HEK293 (cell line): ENCODE data around the gene UVSSA.

Experiments used
- CTCF ChIA-PET: fragments of 350-600 bp; formaldehyde crosslinking; extraction: SDS; loops from one replicate; lab custom pipeline; 2021; ENCODE audit warnings: antibody characterized with exemption; lab: Yijun Ruan, JAX
- POLR2A ChIA-PET: fragments of 300-600 bp; formaldehyde crosslinking; extraction: SDS; loops from one replicate; lab custom pipeline; 2020; ENCODE audit warnings: antibody characterized with exemption, inconsistent platforms; lab: Yijun Ruan, JAX
- H3K27ac ChIP-seq: fragments of 200-500 bp; sonication (Bioruptor generic); 2 replicates; pipeline ENCODE4 v1.5.1; 2014; ENCODE audit warnings: low read depth, low read length, control low read depth, inconsistent platforms; ENCODE audit errors: extremely low read depth
- H3K36me3 ChIP-seq, 2 experiments: fragments of 200-500 bp in 1 of 2; sonication (Bioruptor generic) in 1 of 2; 1 replicate in 1 of 2; 2 replicates in 1 of 2; pipeline ENCODE4 v1.5.1; 2014 to 2017; ENCODE audit warnings: inconsistent platforms in 2 of 2, low read length in 2 of 2; ENCODE audit not compliant: control insufficient read depth in 2 of 2, insufficient read depth in 1 of 2
- H3K4me1 ChIP-seq: fragments of 200-500 bp; sonication (Bioruptor generic); 2 replicates; pipeline ENCODE4 v1.5.1; 2014; ENCODE audit warnings: mild to moderate bottlenecking, low read length, inconsistent platforms; ENCODE audit not compliant: control insufficient read depth, insufficient read depth
- H3K4me3 ChIP-seq: 2 replicates; pipeline ENCODE4 v1.5.1; 2011; ENCODE audit warnings: low read depth, mild to moderate bottlenecking, control low read depth, low read length, moderate library complexity
- H3K9me3 ChIP-seq: fragments of 200-500 bp; sonication (Bioruptor generic); 2 replicates; pipeline ENCODE4 v1.5.1; 2014; ENCODE audit warnings: low read depth, low read length, inconsistent platforms; ENCODE audit not compliant: control insufficient read depth, insufficient read depth
- GFI1B ChIP-seq: fragments of 450-650 bp; formaldehyde crosslinking; IDR thresholded peaks from 2 replicates; pipeline ENCODE4 v1.5.1; 2016; ENCODE audit warnings: missing biosample characterization, missing genetic modification characterization
- GLI2 ChIP-seq: fragments of 450-650 bp; formaldehyde crosslinking; IDR thresholded peaks from 2 replicates; pipeline ENCODE4; 2017; ENCODE audit warnings: missing biosample characterization, missing genetic modification characterization, low read depth, borderline replicate concordance
- HOXD13 ChIP-seq: sonication (generic); formaldehyde crosslinking; IDR thresholded peaks from 2 replicates; pipeline ENCODE4 v1.8.0; 2022; ENCODE audit warnings: missing genetic modification reagents, borderline replicate concordance
- KLF10 ChIP-seq: fragments of 450-650 bp; IDR thresholded peaks from 2 replicates; pipeline ENCODE4 v1.5.1; 2018; ENCODE audit warnings: missing biosample characterization, mild to moderate bottlenecking, missing genetic modification characterization
- OSR2 ChIP-seq: fragments of 450-650 bp; formaldehyde crosslinking; IDR thresholded peaks from 2 replicates; pipeline ENCODE4 v1.5.1; 2016; ENCODE audit warnings: missing biosample characterization, missing genetic modification characterization
- REPIN1 ChIP-seq: fragments of 450-650 bp; formaldehyde crosslinking; IDR thresholded peaks from 2 replicates; pipeline ENCODE4 v1.5.1; 2017; ENCODE audit warnings: missing biosample characterization, missing genetic modification characterization, low read depth
- SALL2 ChIP-seq: fragments of 450-650 bp; formaldehyde crosslinking; IDR thresholded peaks from 2 replicates; pipeline ENCODE4 v1.5.0; 2017; ENCODE audit warnings: missing biosample characterization, mild to moderate bottlenecking, missing genetic modification characterization, borderline replicate concordance
- ZNF560 ChIP-seq: fragments of 450-650 bp; formaldehyde crosslinking; IDR thresholded peaks from 2 replicates; pipeline ENCODE4 v1.5.1; 2017; ENCODE audit warnings: missing biosample characterization, missing genetic modification characterization, borderline replicate concordance
- ZNF561 ChIP-seq: fragments of 450-650 bp; IDR thresholded peaks from 2 replicates; pipeline ENCODE4 v1.5.1; 2018; ENCODE audit warnings: missing biosample characterization, missing genetic modification characterization, borderline replicate concordance
- ZNF621 ChIP-seq: fragments of 450-650 bp; formaldehyde crosslinking; IDR thresholded peaks from 2 replicates; pipeline ENCODE4 v1.5.1; 2017; ENCODE audit warnings: missing biosample characterization, missing genetic modification characterization
- ZNF624 ChIP-seq: fragments of 450-650 bp; formaldehyde crosslinking; IDR thresholded peaks from 2 replicates; pipeline ENCODE4 v1.5.1; 2017; ENCODE audit warnings: missing biosample characterization, missing genetic modification characterization
- ZNF626 ChIP-seq: fragments of 450-650 bp; sonication (Bioruptor Pico); formaldehyde crosslinking; IDR thresholded peaks from 2 replicates; pipeline ENCODE4 v1.5.1; 2018; ENCODE audit warnings: missing biosample characterization, missing genetic modification characterization, inconsistent platforms
- ZNF660 ChIP-seq: fragments of 450-650 bp; IDR thresholded peaks from 2 replicates; pipeline ENCODE4 v1.5.1; 2018; ENCODE audit warnings: missing biosample characterization, mild to moderate bottlenecking, missing genetic modification characterization
- ZNF677 ChIP-seq: fragments of 450-650 bp; IDR thresholded peaks from 2 replicates; pipeline ENCODE4 v1.5.0; 2018; ENCODE audit warnings: missing biosample characterization, mild to moderate bottlenecking, missing genetic modification characterization, moderate library complexity
- TF ChIP-seq, protein P1 (sequence below): fragments of 450-650 bp; formaldehyde crosslinking; IDR thresholded peaks from 2 replicates; pipeline ENCODE4 v1.5.1; 2016; ENCODE audit warnings: missing biosample characterization, missing genetic modification characterization
- TF ChIP-seq, protein P2 (sequence below): fragments of 450-650 bp; formaldehyde crosslinking; optimal IDR thresholded peaks from 2 replicates; pipeline ENCODE3; 2016; ENCODE audit warnings: missing biosample characterization, mild to moderate bottlenecking, missing genetic modification characterization
- TF ChIP-seq, protein P3 (sequence below): fragments of 450-650 bp; formaldehyde crosslinking; IDR thresholded peaks from 2 replicates; pipeline ENCODE4 v1.5.1; 2016; ENCODE audit warnings: missing biosample characterization, missing genetic modification characterization, borderline replicate concordance

The UVSSA gene

DNA sequence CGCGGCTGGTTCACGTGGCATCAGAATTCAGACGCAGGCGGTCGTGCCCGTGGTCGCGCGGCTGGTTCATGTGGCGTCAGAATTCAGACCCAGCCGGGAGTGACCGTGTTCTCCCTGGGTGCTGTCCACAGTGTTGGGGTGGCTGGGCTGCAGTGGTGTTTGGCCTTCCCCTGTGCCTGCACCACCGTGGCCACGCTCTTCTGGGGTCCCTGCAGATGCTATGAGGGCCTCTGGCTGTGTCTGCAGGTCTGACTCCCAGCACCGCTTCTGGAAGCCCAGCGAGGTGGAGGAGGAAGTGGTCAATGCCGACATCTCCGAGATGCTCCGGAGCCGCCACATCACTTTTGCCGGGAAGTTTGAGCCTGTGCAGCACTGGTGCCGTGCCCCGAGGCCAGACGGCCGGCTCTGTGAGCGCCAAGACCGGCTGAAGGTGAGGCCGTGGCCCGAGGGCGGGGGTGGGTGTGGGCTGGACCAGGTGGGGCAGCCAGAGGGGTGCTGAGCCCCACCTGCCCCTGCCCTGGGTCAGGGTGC, 32.9 kb downstream of the UVSSA start (continued):
- TF ChIP-seq ZNF626, result no peak
- TF ChIP-seq GFI1B, result no peak
- TF ChIP-seq OSR2 (tag by site-specific recombination), result no peak

DNA sequence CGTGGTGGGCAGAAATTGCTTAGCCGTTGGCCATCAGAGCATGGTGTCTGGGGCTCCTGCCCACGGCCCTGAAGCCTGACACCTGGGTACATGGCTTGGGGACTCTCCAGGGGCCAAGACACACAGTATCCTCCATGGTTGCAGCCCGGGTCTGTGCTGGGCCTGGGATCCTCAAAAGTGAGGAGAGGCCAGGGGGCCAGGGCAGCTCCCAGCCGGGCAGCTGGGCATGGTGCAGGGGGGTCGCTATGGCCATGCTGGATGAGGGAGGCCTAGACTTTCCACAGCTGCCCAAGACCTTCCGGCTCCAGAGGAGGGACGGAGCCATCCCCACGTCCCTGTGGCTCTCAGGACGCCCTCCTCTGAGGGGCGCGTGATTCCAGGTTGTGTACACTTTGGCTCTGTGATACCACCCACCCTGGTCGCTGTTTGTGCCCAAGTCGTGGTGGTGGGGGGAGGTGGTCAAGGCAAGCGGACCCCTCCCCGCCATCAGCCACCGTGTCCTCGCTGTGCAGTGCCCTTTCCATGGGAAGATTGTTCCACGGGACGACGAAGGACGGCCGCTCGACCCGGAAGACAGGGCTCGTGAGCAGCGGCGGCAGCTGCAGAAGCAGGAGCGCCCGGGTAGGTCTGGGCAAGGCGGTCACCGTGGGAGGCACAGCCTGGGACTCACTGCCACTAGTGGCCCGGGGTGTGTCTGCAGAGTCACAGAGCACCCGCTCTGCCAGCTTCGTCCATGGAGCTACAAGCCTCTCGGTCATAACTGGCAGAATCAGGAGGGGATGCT, 33.6 kb downstream of the UVSSA start:
- ChIA-PET POLR2A (no interaction called here), CTCF (no interaction called here)
- Histone ChIP-seq H3K4me3 (no peak overlapping the region), H3K9me3 (no peaks in the 10 kb centered on the region), H3K4me1 (no peaks in the 10 kb centered on the region), H3K27ac (no peak overlapping the region), H3K36me3 (peaks cover 0 to 24% of the 10 kb centered on the region in 2 experiments; a peak in 1 of 3 replicates)
- TF ChIP-seq, protein P1, sequence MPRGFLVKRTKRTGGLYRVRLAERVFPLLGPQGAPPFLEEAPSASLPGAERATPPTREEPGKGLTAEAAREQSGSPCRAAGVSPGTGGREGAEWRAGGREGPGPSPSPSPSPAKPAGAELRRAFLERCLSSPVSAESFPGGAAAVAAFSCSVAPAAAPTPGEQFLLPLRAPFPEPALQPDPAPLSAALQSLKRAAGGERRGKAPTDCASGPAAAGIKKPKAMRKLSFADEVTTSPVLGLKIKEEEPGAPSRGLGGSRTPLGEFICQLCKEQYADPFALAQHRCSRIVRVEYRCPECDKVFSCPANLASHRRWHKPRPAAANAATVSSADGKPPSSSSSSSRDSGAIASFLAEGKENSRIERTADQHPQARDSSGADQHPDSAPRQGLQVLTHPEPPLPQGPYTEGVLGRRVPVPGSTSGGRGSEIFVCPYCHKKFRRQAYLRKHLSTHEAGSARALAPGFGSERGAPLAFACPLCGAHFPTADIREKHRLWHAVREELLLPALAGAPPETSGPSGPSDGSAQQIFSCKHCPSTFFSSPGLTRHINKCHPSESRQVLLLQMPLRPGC (tag by site-specific recombination), result no peak
- TF ChIP-seq KLF10 (tag by site-specific recombination), result no peak
- no peak for TF ChIP-seq ZNF560
- no peak for TF ChIP-seq ZNF660 (tag by site-specific recombination)
- TF ChIP-seq HOXD13 (CRISPR knock-in tag), result no peak
- TF ChIP-seq, protein P2, sequence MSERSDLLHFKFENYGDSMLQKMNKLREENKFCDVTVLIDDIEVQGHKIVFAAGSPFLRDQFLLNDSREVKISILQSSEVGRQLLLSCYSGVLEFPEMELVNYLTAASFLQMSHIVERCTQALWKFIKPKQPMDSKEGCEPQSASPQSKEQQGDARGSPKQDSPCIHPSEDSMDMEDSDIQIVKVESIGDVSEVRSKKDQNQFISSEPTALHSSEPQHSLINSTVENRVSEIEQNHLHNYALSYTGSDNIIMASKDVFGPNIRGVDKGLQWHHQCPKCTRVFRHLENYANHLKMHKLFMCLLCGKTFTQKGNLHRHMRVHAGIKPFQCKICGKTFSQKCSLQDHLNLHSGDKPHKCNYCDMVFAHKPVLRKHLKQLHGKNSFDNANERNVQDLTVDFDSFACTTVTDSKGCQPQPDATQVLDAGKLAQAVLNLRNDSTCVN (tag by site-specific recombination), result no peak
- TF ChIP-seq, protein P3, sequence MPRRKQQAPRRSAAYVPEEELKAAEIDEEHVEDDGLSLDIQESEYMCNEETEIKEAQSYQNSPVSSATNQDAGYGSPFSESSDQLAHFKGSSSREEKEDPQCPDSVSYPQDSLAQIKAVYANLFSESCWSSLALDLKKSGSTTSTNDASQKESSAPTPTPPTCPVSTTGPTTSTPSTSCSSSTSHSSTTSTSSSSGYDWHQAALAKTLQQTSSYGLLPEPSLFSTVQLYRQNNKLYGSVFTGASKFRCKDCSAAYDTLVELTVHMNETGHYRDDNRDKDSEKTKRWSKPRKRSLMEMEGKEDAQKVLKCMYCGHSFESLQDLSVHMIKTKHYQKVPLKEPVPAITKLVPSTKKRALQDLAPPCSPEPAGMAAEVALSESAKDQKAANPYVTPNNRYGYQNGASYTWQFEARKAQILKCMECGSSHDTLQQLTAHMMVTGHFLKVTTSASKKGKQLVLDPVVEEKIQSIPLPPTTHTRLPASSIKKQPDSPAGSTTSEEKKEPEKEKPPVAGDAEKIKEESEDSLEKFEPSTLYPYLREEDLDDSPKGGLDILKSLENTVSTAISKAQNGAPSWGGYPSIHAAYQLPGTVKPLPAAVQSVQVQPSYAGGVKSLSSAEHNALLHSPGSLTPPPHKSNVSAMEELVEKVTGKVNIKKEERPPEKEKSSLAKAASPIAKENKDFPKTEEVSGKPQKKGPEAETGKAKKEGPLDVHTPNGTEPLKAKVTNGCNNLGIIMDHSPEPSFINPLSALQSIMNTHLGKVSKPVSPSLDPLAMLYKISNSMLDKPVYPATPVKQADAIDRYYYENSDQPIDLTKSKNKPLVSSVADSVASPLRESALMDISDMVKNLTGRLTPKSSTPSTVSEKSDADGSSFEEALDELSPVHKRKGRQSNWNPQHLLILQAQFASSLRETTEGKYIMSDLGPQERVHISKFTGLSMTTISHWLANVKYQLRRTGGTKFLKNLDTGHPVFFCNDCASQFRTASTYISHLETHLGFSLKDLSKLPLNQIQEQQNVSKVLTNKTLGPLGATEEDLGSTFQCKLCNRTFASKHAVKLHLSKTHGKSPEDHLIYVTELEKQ (tag by site-specific recombination), result no peak
- TF ChIP-seq SALL2 (tag by site-specific recombination), result no peak
- no peak for TF ChIP-seq GLI2 (tag by site-specific recombination)
- no peak for TF ChIP-seq ZNF624 (tag by site-specific recombination)
- TF ChIP-seq REPIN1 (tag by site-specific recombination), result no peak
- TF ChIP-seq ZNF561 (tag by site-specific recombination), result no peak
- no peak for TF ChIP-seq ZNF621 (tag by site-specific recombination)
- TF ChIP-seq ZNF677 (tag by site-specific recombination), result no peak
